NT2/D1 (cell line): ENCODE measurements around the gene DESI2.

ENCODE experiments used
- SUZ12 ChIP-seq: IDR thresholded peaks from 2 replicates; pipeline ENCODE4 v1.6.1; 2011; ENCODE audit not compliant: insufficient read length, insufficient read depth; ENCODE audit errors: extremely low read depth
- YY1 ChIP-seq: IDR thresholded peaks from 2 replicates; pipeline ENCODE4 v1.6.1; 2011; ENCODE audit not compliant: insufficient read length, insufficient read depth
- ZNF274 ChIP-seq: IDR thresholded peaks from 2 replicates; pipeline ENCODE4 v1.6.1; 2011; ENCODE audit warnings: mild to moderate bottlenecking, low read depth, low read length

DNA sequence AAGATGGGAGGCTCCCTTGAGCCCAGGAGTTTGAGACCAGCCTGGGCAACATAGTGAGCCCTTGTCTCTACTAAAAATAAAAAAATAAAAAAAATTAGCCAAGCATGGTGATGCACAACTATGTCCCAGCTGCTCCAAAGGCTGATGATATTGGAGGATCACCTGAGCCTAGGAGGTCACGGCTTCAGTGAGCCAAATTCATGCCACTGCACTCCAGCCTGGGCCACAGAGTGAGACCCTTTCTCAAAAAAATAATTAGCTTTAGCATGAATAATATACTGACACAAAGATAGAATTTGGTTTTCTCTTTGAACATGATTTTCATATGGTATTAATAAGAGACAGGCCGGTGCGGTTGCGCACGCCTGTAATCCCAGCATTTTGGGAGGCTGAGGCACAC, 88.8 kb downstream of the DESI2 start:
- TF ChIP-seq ZNF274 (no peak), YY1 (no peak), SUZ12 (no peak)
